ENCODE results near the gene ELAVL3. TPM values are rescaled to one million over a fixed set of nuclear protein-coding genes. Genes with fewer than 3 reads are reported as not detected.

Gene ELAVL3
- total and polyA plus RNA-seq, 2 of the 8 experiments (the other 6 are each of a cell fraction or from before 2014, with no cell fraction given), result 0.80 to 1.0 TPM

- H3K27me3 ChIP-seq (replicated peaks in 1 of 4; ENCODE audit: control insufficient read depth in 3 of 4, extremely low read depth in 1 of 4, insufficient read depth in 3 of 4, low read length in 3 of 4), result no peaks in the 10 kb centered on the region
- no peak overlapping the region for H3K18ac ChIP-seq (ENCODE audit: extremely low read depth, low read length)
- no peaks in the 10 kb centered on the region for H3K9me3 ChIP-seq (ENCODE audit: insufficient read depth in 2 of 2, low read depth in 1 of 2, low read length in 1 of 2)
- H3K4me1 ChIP-seq (replicated peaks in 1 of 4; ENCODE audit: control insufficient read depth in 3 of 4, insufficient read depth in 4 of 4, low read length in 3 of 4), result peaks cover 3 to 4% (median 4%) of the 10 kb centered on the region in 4 experiments; a peak in 6 of 7 replicates
- no peak overlapping the region for H2BK12ac ChIP-seq (ENCODE audit: low read depth, low read length)
- peak overlapping the region; percentile 71 to 85 for H3K4me2 ChIP-seq (ENCODE audit: insufficient read depth in 1 of 2, low read depth in 2 of 2, low read length in 2 of 2)
- no peak overlapping the region for H2BK120ac ChIP-seq (replicated peaks; ENCODE audit: low read depth, low read length)
- peak overlapping the region; percentile 32 for H3K27ac ChIP-seq (ENCODE audit: low read depth, low read length)
- H3K79me2 ChIP-seq (ENCODE audit: control insufficient read depth in 1 of 2, insufficient read depth in 2 of 2, low read length in 2 of 2), result no peaks in the 10 kb centered on the region; a peak in 1 of 4 replicates
- peaks cover 0 to under 1% of the 10 kb centered on the region in 2 experiments for H4K20me1 ChIP-seq (replicated peaks in 1 of 2; ENCODE audit: control insufficient read depth in 1 of 2, insufficient read depth in 2 of 2, low read length in 2 of 2)
- no peak overlapping the region for H3K56ac ChIP-seq (replicated peaks; ENCODE audit: insufficient read length, low read depth, low read length)
- H3K4ac ChIP-seq (replicated peaks; ENCODE audit: insufficient read length, low read depth, low read length), result peak overlapping the region; percentile 21
- peaks cover 4% of the 10 kb centered on the region for H3K79me1 ChIP-seq (ENCODE audit: low read depth, low read length)
- H2BK5ac ChIP-seq (ENCODE audit: low read depth, low read length), result peak overlapping the region; percentile 90
- no peak overlapping the region for H2BK15ac ChIP-seq (ENCODE audit: low read length)
- H4K5ac ChIP-seq (ENCODE audit: insufficient read length, low read depth, low read length), result peak overlapping the region; percentile 83
- H4K8ac ChIP-seq (ENCODE audit: extremely low read depth, insufficient read depth, low read length), result peak overlapping the region; percentile 92
- H3K23me2 ChIP-seq (ENCODE audit: low read depth, low read length), result 0 out of 2 replicates have a peak, but pooled peaks cover 2% of the 10 kb centered on the region
- no peak for DNase-seq (ENCODE audit: low read depth in 1 of 2, low spot score in 2 of 2)
- ChIA-PET POLR2A (ENCODE audit: partially characterized antibody) (interaction anchor here (0.7 to 2.8 kb wide), 7 partner anchors 10 to 33 kb away, joined by 3 to 7 read pairs (median 3); partner anchors contain the start of genes CNN1 and ELAVL3), CTCF (ENCODE audit: partially characterized antibody) (interaction anchor here (1.3 to 1.5 kb wide), 2 partner anchors 24 to 53 kb away, joined by 3 to 4 read pairs; partner anchors contain the start of gene ELOF1)
- H3K4me3 ChIP-seq (ENCODE audit: extremely low read depth in 1 of 4, insufficient read depth in 2 of 4, low read depth in 3 of 4, low read length in 4 of 4), result peak overlapping the region; percentile 69 to 85 (median 78)
- H3K36me3 ChIP-seq (ENCODE audit: control insufficient read depth in 2 of 4, insufficient read depth in 4 of 4, low read length in 3 of 4), result no peaks in the 10 kb centered on the region
- H3K9ac ChIP-seq (replicated peaks in 1 of 4; ENCODE audit: extremely low read depth in 1 of 4, low read depth in 3 of 4, low read length in 3 of 4), result peak overlapping the region in 3 of 4 experiments; percentile 39 to 68 (median 58); a peak in 5 of 7 replicates
- H3K23ac ChIP-seq (ENCODE audit: insufficient read length), result no peak overlapping the region
- no peak for FAIRE-seq
- H2BK20ac ChIP-seq (ENCODE audit: low read length), result no peak overlapping the region
- 84% methylated on average over 20 of the region's 20 CpGs; no CpG with 5 or more reads in 1 of the 2 experiments for WGBS, 2 experiments (ENCODE audit: extremely low coverage in 1 of 2, insufficient coverage in 1 of 2, insufficient read length in 1 of 2, insufficient replicate concordance in 2 of 2, low coverage in 1 of 2, low lambda C conversion rate in 2 of 2, missing lambda C conversion rate in 1 of 2)
- H4K91ac ChIP-seq (replicated peaks; ENCODE audit: insufficient read length, low read length), result peak overlapping the region; percentile 44
- no peak overlapping the region for H2AK5ac ChIP-seq (ENCODE audit: low read depth, low read length)
- no peak overlapping the region for H3K14ac ChIP-seq (ENCODE audit: insufficient read length)
- no peak overlapping the region for H2AFZ ChIP-seq (ENCODE audit: low read length)
- no peak for TF ChIP-seq JUND (IDR thresholded peaks at IDR 0.05; ENCODE audit: low read length)
- no peak for TF ChIP-seq SIN3A (conservative IDR thresholded peaks at IDR 0.05 in 1 of 2, IDR thresholded peaks at IDR 0.05 in 1 of 2; ENCODE audit: low read depth in 1 of 2, low read length in 2 of 2)
- peak; percentile 44; the same call in 1 of the 2 replicates for TF ChIP-seq E2F6 (IDR thresholded peaks at IDR 0.05)
- TF ChIP-seq TAF1 (IDR thresholded peaks at IDR 0.05; ENCODE audit: low read depth, low read length), result 0 out of 2 replicates have a peak, but pooled peaks have one; percentile 7
Observed at GRCh38 chr19:11506101-11506555, 25.3 kb upstream of the ELAVL3 start.
